SK-N-SH treated with all-trans-retinoic acid at 6 μM for 48 hours (cell line): ENCODE measurements around the gene PCYT1B.

Experiments used
- ATAC-seq: fragments of 200-7000 bp; cut with Tn5 transposase; 3 replicates; pipeline ENCODE4 v1.9.1; 2020; ENCODE audit warnings: mild to moderate bottlenecking, moderate library complexity
- ARNTL ChIP-seq: fragments of 450-650 bp; formaldehyde crosslinking; IDR thresholded peaks from 2 replicates; pipeline ENCODE4 v1.5.0; 2020; ENCODE audit warnings: low read depth, mild to moderate bottlenecking, moderate library complexity, borderline replicate concordance
- BACH2 ChIP-seq: fragments of 250-450 bp; sonication (Bioruptor Pico); IDR thresholded peaks from 2 replicates; pipeline ENCODE4 v1.9.0; 2021; ENCODE audit warnings: mild to moderate bottlenecking, borderline replicate concordance
- CREB5 ChIP-seq: fragments of 250-450 bp; sonication (Bioruptor Pico); IDR thresholded peaks from 2 replicates; pipeline ENCODE4 v1.5.1; 2020; ENCODE audit warnings: low read depth, mild to moderate bottlenecking, moderate library complexity
- CSDC2 ChIP-seq: fragments of 250-450 bp; sonication (Bioruptor Pico); IDR thresholded peaks from 2 replicates; pipeline ENCODE4 v1.5.0; 2020; ENCODE audit warnings: mild to moderate bottlenecking, moderate library complexity
- CSRNP3 ChIP-seq: fragments of 250-450 bp; sonication (Bioruptor Pico); IDR thresholded peaks from 2 replicates; pipeline ENCODE4 v1.5.1; 2021; ENCODE audit warnings: mild to moderate bottlenecking, moderate library complexity
- ESRRG ChIP-seq: fragments of 250-450 bp; sonication (Bioruptor Pico); IDR thresholded peaks from 2 replicates; pipeline ENCODE4 v1.6.1; 2021; ENCODE audit warnings: mild to moderate bottlenecking
- GLIS3 ChIP-seq: fragments of 250-450 bp; sonication (Bioruptor Pico); IDR thresholded peaks from 2 replicates; pipeline ENCODE4 v1.5.0; 2020; ENCODE audit warnings: mild to moderate bottlenecking, moderate library complexity
- ISL1 ChIP-seq: fragments of 250-450 bp; sonication (Bioruptor Pico); IDR thresholded peaks from 2 replicates; pipeline ENCODE4 v2.1.2; 2022; ENCODE audit warnings: mild to moderate bottlenecking, moderate library complexity
- OSR1 ChIP-seq: fragments of 250-450 bp; sonication (Bioruptor Pico); IDR thresholded peaks from 2 replicates; pipeline ENCODE4 v1.8.0; 2022; ENCODE audit warnings: moderate library complexity, mild to moderate bottlenecking, inconsistent platforms
- PATZ1 ChIP-seq: fragments of 250-450 bp; sonication (Bioruptor Pico); IDR thresholded peaks from 2 replicates; pipeline ENCODE4 v1.8.0; 2020; ENCODE audit warnings: mild to moderate bottlenecking, moderate library complexity, borderline replicate concordance
- POU6F1 ChIP-seq: fragments of 250-450 bp; sonication (Bioruptor Pico); IDR thresholded peaks from 2 replicates; pipeline ENCODE4 v1.8.0; 2021; ENCODE audit warnings: low read depth, mild to moderate bottlenecking, moderate library complexity, borderline replicate concordance
- PPARA ChIP-seq: fragments of 250-450 bp; sonication (Bioruptor Pico); IDR thresholded peaks from 2 replicates; pipeline ENCODE4 v1.5.0; 2020; ENCODE audit warnings: mild to moderate bottlenecking, borderline replicate concordance
- RARB ChIP-seq: fragments of 250-450 bp; sonication (Bioruptor Pico); IDR thresholded peaks from 2 replicates; pipeline ENCODE4 v1.8.0; 2021; ENCODE audit warnings: mild to moderate bottlenecking, moderate library complexity
- SNAI2 ChIP-seq: fragments of 250-450 bp; sonication (Bioruptor Pico); IDR thresholded peaks from 2 replicates; pipeline ENCODE4 v1.5.0; 2020; ENCODE audit warnings: mild to moderate bottlenecking, moderate library complexity
- TCF4 ChIP-seq: fragments of 250-450 bp; sonication (Bioruptor Pico); IDR thresholded peaks from 2 replicates; pipeline ENCODE4 v1.8.0; 2021; ENCODE audit warnings: mild to moderate bottlenecking, moderate library complexity, borderline replicate concordance
- TOX ChIP-seq: fragments of 250-450 bp; sonication (Bioruptor Pico); IDR thresholded peaks from 2 replicates; pipeline ENCODE4 v1.8.0; 2021; ENCODE audit warnings: mild to moderate bottlenecking, moderate library complexity, borderline replicate concordance
- TSHZ2 ChIP-seq: fragments of 250-450 bp; sonication (Bioruptor Pico); IDR thresholded peaks from 2 replicates; pipeline ENCODE4 v1.5.0; 2020; ENCODE audit warnings: mild to moderate bottlenecking, moderate library complexity
- ZC3H10 ChIP-seq: fragments of 250-450 bp; sonication (Bioruptor Pico); IDR thresholded peaks from 2 replicates; pipeline ENCODE4 v1.5.1; 2021; ENCODE audit warnings: mild to moderate bottlenecking, moderate library complexity
- ZFP3 ChIP-seq: fragments of 250-450 bp; sonication (Bioruptor Pico); IDR thresholded peaks from 2 replicates; pipeline ENCODE4 v1.5.0; 2020; ENCODE audit warnings: mild to moderate bottlenecking, moderate library complexity
- ZFP30 ChIP-seq: fragments of 450-650 bp; formaldehyde crosslinking; IDR thresholded peaks from 2 replicates; pipeline ENCODE4 v1.5.0; 2022; ENCODE audit warnings: mild to moderate bottlenecking, moderate library complexity
- ZNF565 ChIP-seq: fragments of 450-650 bp; formaldehyde crosslinking; conservative IDR thresholded peaks from 2 replicates; pipeline ENCODE4 v1.5.0; 2020; ENCODE audit warnings: low read depth, mild to moderate bottlenecking, moderate library complexity
- ZNF70 ChIP-seq: fragments of 450-650 bp; formaldehyde crosslinking; IDR thresholded peaks from 2 replicates; pipeline ENCODE4 v1.5.0; 2020; ENCODE audit warnings: mild to moderate bottlenecking, moderate library complexity
- ZNF8 ChIP-seq: fragments of 450-650 bp; formaldehyde crosslinking; IDR thresholded peaks from 2 replicates; pipeline ENCODE4 v1.5.0; 2020; ENCODE audit warnings: mild to moderate bottlenecking, moderate library complexity

PCYT1B gene

GRCh38 chrX:24594501-24594900, 52.6 kb downstream of the PCYT1B start:
- no peak for ATAC-seq

GRCh38 chrX:24590111-24590510, 57.0 kb downstream of the PCYT1B start:
- TF ChIP-seq ARNTL (CRISPR knock-in tag), result no peak
- no peak for TF ChIP-seq SNAI2 (CRISPR knock-in tag)
- TF ChIP-seq ZNF8 (CRISPR knock-in tag), result no peak
- ATAC-seq, result no peak

More at GRCh38 chrX:24594501-24594900, 52.6 kb downstream of the PCYT1B start:
- TF ChIP-seq SNAI2 (CRISPR knock-in tag) (no peak), ZFP3 (CRISPR knock-in tag) (no peak), OSR1 (CRISPR knock-in tag) (no peak), PPARA (CRISPR knock-in tag) (no peak), ESRRG (no peak), PATZ1 (CRISPR knock-in tag) (no peak), CSRNP3 (no peak), CREB5 (no peak), ISL1 (no peak), GLIS3 (CRISPR knock-in tag) (no peak), BACH2 (CRISPR knock-in tag) (no peak), ARNTL (CRISPR knock-in tag) (no peak), ZNF565 (no peak), TSHZ2 (no peak), ZC3H10 (CRISPR knock-in tag) (no peak), CSDC2 (no peak), ZNF8 (CRISPR knock-in tag) (no peak), ZNF70 (CRISPR knock-in tag) (no peak), RARB (CRISPR knock-in tag) (no peak), POU6F1 (CRISPR knock-in tag) (no peak)
- TF ChIP-seq, all 23 proteins: peak for 0

GRCh38 chrX:24577091-24577490, 70.1 kb downstream of the PCYT1B start:
- TF ChIP-seq OSR1 (CRISPR knock-in tag) (no peak), GLIS3 (CRISPR knock-in tag) (no peak), CREB5 (no peak), SNAI2 (CRISPR knock-in tag) (no peak), TCF4 (CRISPR knock-in tag) (no peak), PATZ1 (CRISPR knock-in tag) (no peak), TOX (CRISPR knock-in tag) (no peak), POU6F1 (CRISPR knock-in tag) (no peak), ARNTL (CRISPR knock-in tag) (no peak), ZNF8 (CRISPR knock-in tag) (no peak), ZNF565 (no peak), ESRRG (no peak), ZFP3 (CRISPR knock-in tag) (no peak), RARB (CRISPR knock-in tag) (no peak), ZFP30 (CRISPR knock-in tag) (no peak), PPARA (CRISPR knock-in tag) (no peak), ISL1 (no peak), BACH2 (CRISPR knock-in tag) (no peak)
- no peak for ATAC-seq
